ENCODE results near the gene TRIML2. TPM values are rescaled to one million over a fixed set of nuclear protein-coding genes. Genes with fewer than 3 reads are reported as not detected.

Gene TRIML2
- total and polyA plus RNA-seq, 10 donors = not detected

- WGBS, 5 donors = 33 to 39% (median 34%) methylated on average over 10 of the region's 10 CpGs
- Histone ChIP-seq H3K27me3 (replicated peaks in 1 of 7) (no peaks in the 10 kb centered on the region), H3K36me3 (no peaks in the 10 kb centered on the region), H3K9me3 (peaks cover 0 to 31% (median 20%) of the 10 kb centered on the region in 8 donors), H3K4me3 (no peak overlapping the region), H3K27ac (no peak overlapping the region), H3K4me1 (no peaks in the 10 kb centered on the region)
- no peak for DNase-seq
- intact Hi-C loops (cut with DNase I; ENCODE audit: low total_unique reads) = no loop called here
- TF ChIP-seq POLR2A (IDR thresholded peaks at IDR 0.05) (no peak), POLR2AphosphoS5 (IDR thresholded peaks at IDR 0.05) (no peak)
Measured at GRCh38 chr4:188107931-188108843, 1.2 kb downstream of the TRIML2 start.

- WGBS, 5 donors = 95 to 97% (median 96%) methylated on average over 34 to 40 of the region's 40 CpGs
- H3K9me3 ChIP-seq = peaks cover 0 to 38% (median 18%) of the 10 kb centered on the region in 8 donors
- H3K27me3 ChIP-seq (replicated peaks in 1 of 7) = no peaks in the 10 kb centered on the region
- no peak overlapping the region for H3K4me3 ChIP-seq
- TF ChIP-seq POLR2A (IDR thresholded peaks at IDR 0.05) = no peak
- TF ChIP-seq, protein P1, sequence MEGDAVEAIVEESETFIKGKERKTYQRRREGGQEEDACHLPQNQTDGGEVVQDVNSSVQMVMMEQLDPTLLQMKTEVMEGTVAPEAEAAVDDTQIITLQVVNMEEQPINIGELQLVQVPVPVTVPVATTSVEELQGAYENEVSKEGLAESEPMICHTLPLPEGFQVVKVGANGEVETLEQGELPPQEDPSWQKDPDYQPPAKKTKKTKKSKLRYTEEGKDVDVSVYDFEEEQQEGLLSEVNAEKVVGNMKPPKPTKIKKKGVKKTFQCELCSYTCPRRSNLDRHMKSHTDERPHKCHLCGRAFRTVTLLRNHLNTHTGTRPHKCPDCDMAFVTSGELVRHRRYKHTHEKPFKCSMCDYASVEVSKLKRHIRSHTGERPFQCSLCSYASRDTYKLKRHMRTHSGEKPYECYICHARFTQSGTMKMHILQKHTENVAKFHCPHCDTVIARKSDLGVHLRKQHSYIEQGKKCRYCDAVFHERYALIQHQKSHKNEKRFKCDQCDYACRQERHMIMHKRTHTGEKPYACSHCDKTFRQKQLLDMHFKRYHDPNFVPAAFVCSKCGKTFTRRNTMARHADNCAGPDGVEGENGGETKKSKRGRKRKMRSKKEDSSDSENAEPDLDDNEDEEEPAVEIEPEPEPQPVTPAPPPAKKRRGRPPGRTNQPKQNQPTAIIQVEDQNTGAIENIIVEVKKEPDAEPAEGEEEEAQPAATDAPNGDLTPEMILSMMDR (IDR thresholded peaks at IDR 0.05 in 8 of 11, conservative IDR thresholded peaks at IDR 0.05 in 3 of 11) = no peak
- no peak for TF ChIP-seq POLR2AphosphoS5 (IDR thresholded peaks at IDR 0.05)
- intact Hi-C loops (cut with DNase I; ENCODE audit: low total_unique reads) = no loop called here
- no peak overlapping the region for H3K27ac ChIP-seq
- no peaks in the 10 kb centered on the region for H3K4me1 ChIP-seq
- no peaks in the 10 kb centered on the region for H3K36me3 ChIP-seq
- DNase-seq = no peak
Measured at GRCh38 chr4:188106454-188106853, 2.9 kb downstream of the TRIML2 start.

DNA sequence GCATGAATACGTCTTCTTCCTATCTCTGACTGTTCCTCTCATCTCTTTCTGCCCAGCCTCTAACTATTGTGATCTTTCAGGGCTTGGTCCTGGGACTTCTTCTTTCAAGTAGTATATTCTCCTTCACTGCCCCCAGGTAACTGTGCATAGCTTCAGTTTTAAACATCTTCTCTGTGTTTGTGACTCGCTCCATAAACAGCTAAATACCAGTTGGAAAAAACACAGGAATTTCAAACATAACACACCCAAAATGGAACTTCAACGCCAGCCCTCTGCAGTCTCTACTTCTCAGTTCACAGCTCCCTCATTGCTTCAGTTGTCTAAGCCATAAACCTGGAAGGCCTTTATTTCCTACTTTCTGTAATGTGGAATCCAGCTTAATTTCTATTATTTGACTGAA lies 16.6 kb downstream of the TRIML2 start:
- intact Hi-C loops (cut with DNase I; ENCODE audit: low total_unique reads) = no loop called here
- Histone ChIP-seq H3K27me3 (replicated peaks in 1 of 7) (no peaks in the 10 kb centered on the region), H3K9me3 (peaks cover 0 to 38% (median 7%) of the 10 kb centered on the region in 8 donors), H3K36me3 (no peaks in the 10 kb centered on the region), H3K4me1 (no peaks in the 10 kb centered on the region), H3K4me3 (no peak overlapping the region), H3K27ac (no peak overlapping the region)
- TF ChIP-seq POLR2AphosphoS5 (IDR thresholded peaks at IDR 0.05) (no peak), POLR2A (IDR thresholded peaks at IDR 0.05) (no peak)
- TF ChIP-seq, protein P1 (IDR thresholded peaks at IDR 0.05 in 8 of 11, conservative IDR thresholded peaks at IDR 0.05 in 3 of 11) = no peak
- 78 to 92% (median 84%) methylated on average over 3 of the region's 3 CpGs for WGBS, 5 donors
- DNase-seq = no peak

DNA sequence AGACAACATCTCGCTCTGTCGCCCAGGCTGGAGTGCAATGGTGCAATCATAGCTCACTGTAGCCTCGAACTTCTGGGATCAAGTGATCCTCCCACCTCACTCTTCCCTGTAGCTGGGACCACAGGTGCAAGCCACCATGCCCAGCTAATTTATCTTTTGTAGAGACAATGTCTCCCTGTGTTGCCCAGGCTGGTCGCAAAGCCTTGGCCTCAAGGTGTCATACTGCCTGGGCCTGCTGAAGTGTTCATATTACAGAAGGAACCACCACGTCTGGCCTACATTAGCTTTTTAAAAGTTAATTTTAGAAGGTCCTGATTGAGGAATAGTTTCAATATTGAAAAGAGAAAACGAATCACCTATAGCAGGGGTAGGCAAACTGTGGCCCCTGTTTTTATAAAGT lies 22.5 kb downstream of the TRIML2 start:
- TF ChIP-seq, protein P1 (IDR thresholded peaks at IDR 0.05 in 8 of 11, conservative IDR thresholded peaks at IDR 0.05 in 3 of 11) = no peak
- no peak for TF ChIP-seq POLR2A (IDR thresholded peaks at IDR 0.05)
- no peak for TF ChIP-seq POLR2AphosphoS5 (IDR thresholded peaks at IDR 0.05)
- no peak for DNase-seq
- Histone ChIP-seq H3K27me3 (replicated peaks in 1 of 7) (no peaks in the 10 kb centered on the region), H3K4me1 (no peaks in the 10 kb centered on the region), H3K4me3 (no peak overlapping the region), H3K27ac (no peak overlapping the region), H3K9me3 (peaks cover 0 to 33% (median 0%) of the 10 kb centered on the region in 8 donors), H3K36me3 (no peaks in the 10 kb centered on the region)
- WGBS, 5 donors = 73 to 92% (median 80%) methylated on average over 5 to 6 of the region's 6 CpGs
- intact Hi-C loops (cut with DNase I; ENCODE audit: low total_unique reads) = no loop called here
